HepG2 (cell line): ENCODE results near the gene SLBP. TPM values are rescaled to one million over a fixed set of nuclear protein-coding genes. Genes with fewer than 3 reads are reported as not detected.

ENCODE experiments used
- AKNA ChIP-seq: sonication (generic); formaldehyde crosslinking; IDR thresholded peaks from 2 replicates; pipeline ENCODE4 v1.4.0; 2020; ENCODE audit warnings: missing genetic modification reagents, borderline replicate concordance
- BATF2 ChIP-seq: sonication (generic); formaldehyde crosslinking; IDR thresholded peaks from 2 replicates; pipeline ENCODE4 v1.8.0; 2022; ENCODE audit warnings: mild to moderate bottlenecking, missing genetic modification reagents, moderate library complexity
- CEBPZ ChIP-seq: IDR thresholded peaks from 2 replicates; pipeline ENCODE4 v1.6.1; 2012; ENCODE audit warnings: low read length, improper control_type of control experiment
- FOXJ3 ChIP-seq: sonication (generic); formaldehyde crosslinking; IDR thresholded peaks from 2 replicates; pipeline ENCODE4 v1.4.0; 2020; ENCODE audit warnings: missing genetic modification reagents, mild to moderate bottlenecking, borderline replicate concordance
- FOXO4 ChIP-seq: sonication (generic); formaldehyde crosslinking; conservative IDR thresholded peaks from 2 replicates; pipeline ENCODE4 v1.8.1; 2023; ENCODE audit warnings: missing genetic modification reagents
- GLI4 ChIP-seq: sonication (generic); formaldehyde crosslinking; IDR thresholded peaks from 2 replicates; pipeline ENCODE4 v1.5.1; 2020; ENCODE audit warnings: missing genetic modification reagents, mild to moderate bottlenecking, moderate library complexity, borderline replicate concordance
- NFYC ChIP-seq: IDR thresholded peaks from 2 replicates; pipeline ENCODE4 v1.6.1; 2016; ENCODE audit warnings: missing genetic modification reagents, missing compliant biosample characterization
- REL ChIP-seq: sonication (generic); formaldehyde crosslinking; conservative IDR thresholded peaks from 2 replicates; pipeline ENCODE4 v1.8.0; 2022; ENCODE audit warnings: mild to moderate bottlenecking, missing genetic modification reagents, moderate library complexity
- SIN3A ChIP-seq: IDR thresholded peaks from 2 replicates; pipeline ENCODE4 v1.6.1; 2011; ENCODE audit warnings: low read depth, mild to moderate bottlenecking, control low read depth, low read length, borderline replicate concordance
- ZBTB20 ChIP-seq: sonication (generic); formaldehyde crosslinking; IDR thresholded peaks from 2 replicates; pipeline ENCODE4 v1.8.1; 2023; ENCODE audit warnings: missing genetic modification reagents, low read depth, mild to moderate bottlenecking, borderline replicate concordance
- ZNF280D ChIP-seq: sonication (generic); formaldehyde crosslinking; IDR thresholded peaks from 2 replicates; pipeline ENCODE4 v1.5.1; 2020; ENCODE audit warnings: mild to moderate bottlenecking, missing genetic modification reagents
- ZNF557 ChIP-seq: sonication (generic); formaldehyde crosslinking; IDR thresholded peaks from 2 replicates; pipeline ENCODE4 v1.4.0; 2020; ENCODE audit warnings: missing genetic modification reagents
- ZNF749 ChIP-seq: sonication (generic); formaldehyde crosslinking; IDR thresholded peaks from 2 replicates; pipeline ENCODE4 v1.8.0; 2022; ENCODE audit warnings: mild to moderate bottlenecking, missing genetic modification reagents, moderate library complexity, borderline replicate concordance
- polyA plus RNA-seq, 8 experiments: library from polyadenylated mRNA; depleted of rRNA in 3 of 8; stranded (reverse) in 7 of 8; unstranded in 1 of 8; fragments of >200 nt; fragmentation: Illumina TruSeq in 4 of 8; extraction: Trizol in 4 of 8; gene quantifications; 2 replicates each; pipeline versions ENCODE4 v1.2.1 to v1.2.3, GENCODE V29; 2011 to 2016; ENCODE audit warnings: low read depth in 4 of 8, missing spikeins in 1 of 8, mixed read lengths in 1 of 8; ENCODE audit not compliant: insufficient read depth in 1 of 8
- total RNA-seq, 5 experiments: library from RNA; depleted of rRNA; stranded (reverse); fragments of >200 nt; fragmentation: Illumina TruSeq; extraction: Trizol; gene quantifications; 2 replicates each; pipeline ENCODE4 v1.2.3, GENCODE V29; 2016; ENCODE audit warnings: low read depth in 1 of 5

Gene SLBP
- total and polyA plus RNA-seq, 2 of the 13 experiments (the other 11 are each of a cell fraction or from before 2014, with no cell fraction given): 43.9 to 104 TPM

GRCh38 chr4:1720163-1720983 lies 8.3 kb upstream of the SLBP start (continued):
- TF ChIP-seq CEBPZ: no peak
- no peak for TF ChIP-seq GLI4 (CRISPR knock-in tag)
- no peak for TF ChIP-seq ZNF280D (CRISPR knock-in tag)
- TF ChIP-seq FOXJ3 (CRISPR knock-in tag): no peak
- TF ChIP-seq ZNF749 (CRISPR knock-in tag): no peak
- TF ChIP-seq SIN3A: no peak
- no peak for TF ChIP-seq REL (CRISPR knock-in tag)
- no peak for TF ChIP-seq FOXO4 (CRISPR knock-in tag)
- peak; percentile 81 for TF ChIP-seq BATF2 (CRISPR knock-in tag)
- TF ChIP-seq NFYC (CRISPR knock-in tag): no peak
- no peak for TF ChIP-seq AKNA (CRISPR knock-in tag)
- TF ChIP-seq ZNF557 (CRISPR knock-in tag): no peak
- no peak for TF ChIP-seq ZBTB20 (CRISPR knock-in tag)
